Endodermal cell (in vitro differentiated cells): ENCODE data around the gene ZSWIM3. TPM values are rescaled to one million over a fixed set of nuclear protein-coding genes. Genes with fewer than 3 reads are reported as not detected.

Source experiments
- DNase-seq: peaks from one replicate; pipeline ENCODE4 v3.0.0-alpha.2; 2017
- H3K27ac ChIP-seq: 2 replicates; pipeline ENCODE4 v1.5.1; 2013; ENCODE audit warnings: mild to moderate bottlenecking, low read depth, low read length, moderate library complexity
- H3K27me3 ChIP-seq: 2 replicates; pipeline ENCODE4 v1.6.1; 2013; ENCODE audit warnings: mild to moderate bottlenecking, low read length, moderate library complexity; ENCODE audit not compliant: insufficient read depth, control insufficient read depth, poor library complexity, severe bottlenecking
- H3K36me3 ChIP-seq: 2 replicates; pipeline ENCODE4 v1.7.0; 2013; ENCODE audit warnings: mild to moderate bottlenecking, low read length, moderate library complexity; ENCODE audit not compliant: control insufficient read depth, insufficient read depth
- H3K4me1 ChIP-seq: one replicate; pipeline ENCODE4 v1.7.0; 2013; ENCODE audit warnings: low read length; ENCODE audit not compliant: control insufficient read depth, insufficient read depth
- H3K4me3 ChIP-seq: 2 replicates; pipeline ENCODE4 v1.5.1; 2013; ENCODE audit warnings: mild to moderate bottlenecking, low read length, moderate library complexity
- H3K9ac ChIP-seq: 2 replicates; pipeline ENCODE4 v1.6.1; 2013; ENCODE audit warnings: mild to moderate bottlenecking, low read length, moderate library complexity; ENCODE audit not compliant: poor library complexity, severe bottlenecking; ENCODE audit errors: extremely low read depth
- H3K9me3 ChIP-seq: 2 replicates; pipeline ENCODE4 v1.6.1; 2013; ENCODE audit warnings: mild to moderate bottlenecking, low read length, moderate library complexity; ENCODE audit not compliant: control insufficient read depth
- H3K27ac Mint-ChIP-seq: 2 replicates; pipeline ENCODE4 v1.8.0; 2020; ENCODE audit warnings: mixed read lengths
- H3K27me3 Mint-ChIP-seq: 2 replicates; pipeline ENCODE4 v1.8.0; 2021; ENCODE audit warnings: mild to moderate bottlenecking, mixed read lengths; ENCODE audit not compliant: insufficient read depth
- H3K36me3 Mint-ChIP-seq: 2 replicates; pipeline ENCODE4 v1.8.0; 2020; ENCODE audit warnings: low read depth, mixed read lengths
- H3K4me1 Mint-ChIP-seq: 2 replicates; pipeline ENCODE4 v1.8.0; 2020; ENCODE audit warnings: mixed read lengths
- H3K4me3 Mint-ChIP-seq: 2 replicates; pipeline ENCODE4 v1.8.0; 2020; ENCODE audit warnings: mild to moderate bottlenecking, moderate library complexity, mixed read lengths
- H3K9me3 Mint-ChIP-seq: 2 replicates; pipeline ENCODE4 v1.8.0; 2020; ENCODE audit warnings: mild to moderate bottlenecking, mixed read lengths
- CTCF ChIP-seq: fragments of 200-600 bp; sonication (generic); conservative IDR thresholded peaks from 2 replicates; pipeline ENCODE4 v1.5.0; 2021; ENCODE audit warnings: antibody characterized with exemption, mild to moderate bottlenecking
- WGBS, 2 experiments: methylation state at CpG; one replicate each; pipeline versions ENCODE4 v1.1.5 to v1.1.7; 2013; ENCODE audit warnings: missing lambda C conversion rate in 2 of 2, mixed read lengths in 1 of 2; ENCODE audit not compliant: insufficient coverage in 1 of 2, insufficient read length in 1 of 2; 5-methylcytosine and 5-hydroxymethylcytosine counted together
- total RNA-seq, 2 donors: library from RNA; stranded (reverse); fragmentation: NEBNext Ultra II Directional in 1 of 2; extraction: Animal tissue kit (Norgen Biotek cat#: 25700) in 1 of 2; gene quantifications; 2 replicates in 1 of 2; 3 replicates in 1 of 2; pipeline ENCODE4 v1.2.1, GENCODE V29; 2021

The ZSWIM3 gene
- total RNA-seq, 2 donors from 2014 or later, result 2.1 to 4.6 TPM

- H3K9me3 ChIP-seq, result no peaks in the 10 kb centered on the region
- H3K4me1 Mint-ChIP-seq, result peaks cover 4% of the 10 kb centered on the region
- no peak overlapping the region for H3K27ac Mint-ChIP-seq
- DNase-seq, result no peak
- no peak overlapping the region for H3K27ac ChIP-seq
- peaks cover 40% of the 10 kb centered on the region for H3K36me3 Mint-ChIP-seq
- no peaks in the 10 kb centered on the region for H3K4me1 ChIP-seq
- H3K36me3 ChIP-seq, result peaks cover 52% of the 10 kb centered on the region
- no peaks in the 10 kb centered on the region for H3K27me3 Mint-ChIP-seq
- no peak overlapping the region for H3K9ac ChIP-seq
- no peaks in the 10 kb centered on the region for H3K9me3 Mint-ChIP-seq
- WGBS, 2 experiments, result 96 to 100% methylated on average over 3 to 12 of the region's 12 CpGs
- H3K27me3 ChIP-seq, result no peaks in the 10 kb centered on the region
- no peak overlapping the region for H3K4me3 Mint-ChIP-seq
- TF ChIP-seq CTCF, result no peak
- no peak overlapping the region for H3K4me3 ChIP-seq
Observed at GRCh38 chr20:45894797-45895196, 37.4 kb downstream of the ZSWIM3 start.

- no peaks in the 10 kb centered on the region for H3K27me3 Mint-ChIP-seq
- no peak for DNase-seq
- peaks cover 62% of the 10 kb centered on the region for H3K36me3 ChIP-seq
- H3K9me3 ChIP-seq, result no peaks in the 10 kb centered on the region
- H3K4me3 Mint-ChIP-seq, result no peak overlapping the region
- peaks cover 40% of the 10 kb centered on the region for H3K36me3 Mint-ChIP-seq
- no peak for TF ChIP-seq CTCF
- H3K4me1 ChIP-seq, result no peaks in the 10 kb centered on the region
- H3K4me3 ChIP-seq, result no peak overlapping the region
- H3K27ac Mint-ChIP-seq, result no peak overlapping the region
- H3K27me3 ChIP-seq, result no peaks in the 10 kb centered on the region
- H3K9me3 Mint-ChIP-seq, result no peaks in the 10 kb centered on the region
- 93 to 95% methylated on average over 11 to 14 of the region's 14 CpGs for WGBS, 2 experiments
- peaks cover 4% of the 10 kb centered on the region for H3K4me1 Mint-ChIP-seq
- H3K9ac ChIP-seq, result no peak overlapping the region
- no peak overlapping the region for H3K27ac ChIP-seq
Observed at GRCh38 chr20:45896641-45897161, 39.3 kb downstream of the ZSWIM3 start.

GRCh38 chr20:45897289-45897688 is 39.9 kb downstream of the ZSWIM3 start:
- no peak for TF ChIP-seq CTCF
- H3K27ac ChIP-seq, result no peak overlapping the region
- no peaks in the 10 kb centered on the region for H3K4me1 ChIP-seq
- Mint-ChIP-seq H3K27ac (no peak overlapping the region), H3K9me3 (no peaks in the 10 kb centered on the region), H3K36me3 (peaks cover 44% of the 10 kb centered on the region), H3K4me1 (peaks cover under 1% of the 10 kb centered on the region), H3K27me3 (no peaks in the 10 kb centered on the region), H3K4me3 (no peak overlapping the region)
- no peak for DNase-seq
- no peaks in the 10 kb centered on the region for H3K9me3 ChIP-seq
- 100% methylated on average over 2 of the region's 2 CpGs; no CpG with 5 or more reads in 1 of the 2 experiments for WGBS, 2 experiments
- no peak overlapping the region for H3K9ac ChIP-seq
- H3K36me3 ChIP-seq, result peaks cover 66% of the 10 kb centered on the region
- H3K4me3 ChIP-seq, result no peak overlapping the region
- no peaks in the 10 kb centered on the region for H3K27me3 ChIP-seq
